NCI-H2029 treated with DMSO at 0.1 percent for 48 hours (cell line): ENCODE measurements around the gene LAMC3.
"Not testable (repeated sequence)": the region's sequence is repeated elsewhere in the genome, so short reads cannot be mapped to it uniquely, and the experiment has no call there.

Source experiments
- DNase-seq: peaks from one replicate; lab custom pipeline; 2025; lab: John Stamatoyannopoulos, UW

The LAMC3 gene

GRCh38 chr9:131030239-131031004 lies 21.4 kb downstream of the LAMC3 start:
- DNase-seq, result no peak

GRCh38 chr9:131031005-131031641 lies 22.1 kb downstream of the LAMC3 start:
- DNase-seq, result no peak

GRCh38 chr9:131031642-131032005 lies 22.6 kb downstream of the LAMC3 start:
- DNase-seq, result no peak

GRCh38 chr9:131032384-131032783 lies 23.4 kb downstream of the LAMC3 start:
- no peak for DNase-seq

- DNase-seq, result no peak
Observed at GRCh38 chr9:131033269-131034224, 24.6 kb downstream of the LAMC3 start.

- DNase-seq, result no peak
Observed at GRCh38 chr9:131034268-131034667, 25.3 kb downstream of the LAMC3 start.

- not testable (repeated sequence) for DNase-seq
Observed at GRCh38 chr9:131034749-131035148, 25.8 kb downstream of the LAMC3 start.

- DNase-seq, result no peak
Observed at GRCh38 chr9:131035548-131035947, 26.6 kb downstream of the LAMC3 start.

- DNase-seq, result no peak
Observed at GRCh38 chr9:131036071-131036470, 27.1 kb downstream of the LAMC3 start.

- DNase-seq, result no peak
Observed at GRCh38 chr9:131036529-131037334, 27.8 kb downstream of the LAMC3 start.

- DNase-seq, result no peak
Observed at GRCh38 chr9:131037335-131038255, 28.6 kb downstream of the LAMC3 start.

- DNase-seq, result no peak
Observed at GRCh38 chr9:131038256-131039128, 29.5 kb downstream of the LAMC3 start.

- no peak for DNase-seq
Observed at GRCh38 chr9:131039129-131039954, 30.4 kb downstream of the LAMC3 start.

- DNase-seq, result no peak
Observed at GRCh38 chr9:131042666-131043065, 33.7 kb downstream of the LAMC3 start.

GRCh38 chr9:131043087-131043486 lies 34.1 kb downstream of the LAMC3 start:
- DNase-seq, result no peak

GRCh38 chr9:131043646-131044045 lies 34.7 kb downstream of the LAMC3 start:
- DNase-seq, result no peak

GRCh38 chr9:131045300-131046092 lies 36.5 kb downstream of the LAMC3 start:
- no peak for DNase-seq

GRCh38 chr9:131046093-131046380 lies 37.1 kb downstream of the LAMC3 start:
- DNase-seq, result no peak
